K562 (cell line): ENCODE measurements around the gene LTBP4. TPM values are rescaled to one million over a fixed set of nuclear protein-coding genes. Genes with fewer than 3 reads are reported as not detected.

Experiments used
- ASH1L ChIP-seq: fragments of 450-650 bp; IDR thresholded peaks from 2 replicates; pipeline ENCODE4 v1.6.1; 2018; ENCODE audit warnings: borderline replicate concordance, mild to moderate bottlenecking, low read depth; ENCODE audit not compliant: partially characterized antibody
- DDX20 ChIP-seq: fragments of 450-650 bp; IDR thresholded peaks from 2 replicates; pipeline ENCODE4 v1.6.1; 2016; ENCODE audit warnings: missing genetic modification characterization, low read depth, mild to moderate bottlenecking, missing compliant biosample characterization, moderate library complexity
- DPF2 ChIP-seq: fragments of 450-650 bp; IDR thresholded peaks from 2 replicates; pipeline ENCODE4 v1.6.1; 2016
- FOXK1 ChIP-seq: sonication (generic); formaldehyde crosslinking; IDR thresholded peaks from 2 replicates; pipeline ENCODE4 v1.8.0; 2022; ENCODE audit warnings: missing genetic modification reagents, mild to moderate bottlenecking, borderline replicate concordance
- MTA2 ChIP-seq: fragments of 450-650 bp; IDR thresholded peaks from 2 replicates; pipeline ENCODE4 v1.6.1; 2016; ENCODE audit warnings: low read depth
- NCOA6 ChIP-seq: fragments of 450-650 bp; IDR thresholded peaks from 2 replicates; pipeline ENCODE4 v1.6.1; 2017; ENCODE audit warnings: mild to moderate bottlenecking
- NFYB ChIP-seq: IDR thresholded peaks from 2 replicates; pipeline ENCODE4 v1.6.1; 2011; ENCODE audit warnings: mild to moderate bottlenecking, moderate library complexity; ENCODE audit not compliant: insufficient read length; ENCODE audit errors: extremely low read depth
- RBM22 ChIP-seq: fragments of 200-400 bp; formaldehyde crosslinking; IDR thresholded peaks from 2 replicates; pipeline ENCODE4 v1.6.1; 2018; ENCODE audit warnings: low read length, low read depth; ENCODE audit not compliant: poor library complexity, severe bottlenecking
- RHOXF2B ChIP-seq: fragments of 250-450 bp; sonication (Bioruptor Pico); conservative IDR thresholded peaks from 2 replicates; pipeline ENCODE4 v1.5.1; 2021
- TRIM24 ChIP-seq, 2 experiments: fragments of 450-650 bp; IDR thresholded peaks; 2 replicates each; pipeline ENCODE4 v1.6.1; 2016
- ZBTB7A ChIP-seq: IDR thresholded peaks from 2 replicates; pipeline ENCODE4 v1.6.1; 2011; ENCODE audit warnings: low read depth, mild to moderate bottlenecking, low read length, moderate library complexity, borderline replicate concordance; ENCODE audit not compliant: control insufficient read depth
- polyA plus RNA-seq, 8 experiments: library from polyadenylated mRNA; depleted of rRNA in 4 of 8; stranded (reverse) in 5 of 8; unstranded in 3 of 8; fragments of >200 nt; fragmentation: Nextera tagmentation in 2 of 8; fragmentation: Illumina TruSeq in 1 of 8; extraction: Ambion mirVana in 2 of 8; extraction: Trizol in 1 of 8; gene quantifications; 2 replicates each; pipeline versions ENCODE4 v1.2.1 to v1.2.3, GENCODE V29; 2011 to 2014; ENCODE audit warnings: inconsistent platforms in 1 of 8, missing spikeins in 1 of 8
- total RNA-seq, 7 experiments: library from RNA; depleted of rRNA in 6 of 7; stranded (reverse); fragments of >200 nt in 6 of 7; fragmentation: Illumina TruSeq in 2 of 7; extraction: Trizol in 2 of 7; gene quantifications; 2 replicates each; pipeline versions ENCODE4 v1.2.1 to v1.2.3, GENCODE V29; 2011 to 2021; ENCODE audit warnings: low replicate concordance in 1 of 7
- TF ChIP-seq, protein P1 (sequence below): fragments of 450-650 bp; formaldehyde crosslinking; IDR thresholded peaks from 2 replicates; pipeline ENCODE4 v1.4.0; 2022; ENCODE audit warnings: missing genetic modification characterization
- TF ChIP-seq, protein P2 (sequence below): fragments of 450-650 bp; IDR thresholded peaks from 2 replicates; pipeline ENCODE4 v1.6.1; 2016; ENCODE audit warnings: low read depth
- TF ChIP-seq, protein P3 (sequence below): fragments of 450-650 bp; formaldehyde crosslinking; conservative IDR thresholded peaks from 2 replicates; pipeline ENCODE4 v1.4.0; 2022; ENCODE audit warnings: mild to moderate bottlenecking, missing genetic modification characterization
- TF ChIP-seq, protein P4 (sequence below): fragments of 450-650 bp; formaldehyde crosslinking; IDR thresholded peaks from 2 replicates; pipeline ENCODE4 v1.4.0; 2022; ENCODE audit warnings: missing genetic modification characterization

Gene LTBP4
- total and polyA plus RNA-seq, 9 of the 15 experiments (the other 6 are each of a cell fraction or from before 2014, with no cell fraction given) = 0.35 to 160 (median 31.6) TPM

DNA sequence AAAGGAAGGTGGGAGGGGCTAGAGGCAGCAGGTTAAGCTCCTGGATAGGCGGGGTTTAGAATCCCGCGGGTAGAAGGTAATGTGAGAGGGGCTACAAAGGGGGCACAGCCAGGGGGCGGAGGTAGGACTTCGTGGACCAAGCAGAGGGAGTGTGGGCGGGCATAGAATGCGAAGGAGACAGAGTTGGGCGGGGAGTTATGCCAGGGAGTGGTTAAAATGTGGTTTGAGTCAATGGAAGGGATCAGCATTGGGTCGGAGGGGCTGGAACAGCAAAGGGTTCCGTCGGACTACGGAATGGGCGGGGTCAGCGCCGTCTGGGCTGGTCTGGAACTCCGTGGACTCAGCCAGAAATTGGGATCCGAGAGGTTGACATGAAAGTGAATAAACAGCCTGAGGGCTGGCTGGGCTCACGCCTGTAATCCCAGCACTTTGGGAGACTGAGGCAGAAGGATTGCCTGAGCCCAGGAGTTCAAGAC is 3.0 kb downstream of the LTBP4 start (continued):
- TF ChIP-seq ASH1L (peak; percentile 5), TRIM24 (IDR thresholded peaks at IDR 0.05) (0 out of 4 replicates have a peak, but pooled peaks of 1 of the 2 experiments have one; percentile 26), NCOA6 (peak; percentile 78), NFYB (no peak), MTA2 (no peak), RBM22 (peak; percentile 6), ZBTB7A (peak; percentile 85), DPF2 (peak; percentile 29; the same call in 1 of the 2 replicates), FOXK1 (CRISPR knock-in tag) (no peak), RHOXF2B (CRISPR knock-in tag) (0 out of 2 replicates have a peak, but pooled peaks have one; percentile 30), DDX20 (no peak)
- TF ChIP-seq, protein P1, sequence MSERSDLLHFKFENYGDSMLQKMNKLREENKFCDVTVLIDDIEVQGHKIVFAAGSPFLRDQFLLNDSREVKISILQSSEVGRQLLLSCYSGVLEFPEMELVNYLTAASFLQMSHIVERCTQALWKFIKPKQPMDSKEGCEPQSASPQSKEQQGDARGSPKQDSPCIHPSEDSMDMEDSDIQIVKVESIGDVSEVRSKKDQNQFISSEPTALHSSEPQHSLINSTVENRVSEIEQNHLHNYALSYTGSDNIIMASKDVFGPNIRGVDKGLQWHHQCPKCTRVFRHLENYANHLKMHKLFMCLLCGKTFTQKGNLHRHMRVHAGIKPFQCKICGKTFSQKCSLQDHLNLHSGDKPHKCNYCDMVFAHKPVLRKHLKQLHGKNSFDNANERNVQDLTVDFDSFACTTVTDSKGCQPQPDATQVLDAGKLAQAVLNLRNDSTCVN = 0 out of 2 replicates have a peak, but pooled peaks have one; percentile 66
- TF ChIP-seq, protein P2, sequence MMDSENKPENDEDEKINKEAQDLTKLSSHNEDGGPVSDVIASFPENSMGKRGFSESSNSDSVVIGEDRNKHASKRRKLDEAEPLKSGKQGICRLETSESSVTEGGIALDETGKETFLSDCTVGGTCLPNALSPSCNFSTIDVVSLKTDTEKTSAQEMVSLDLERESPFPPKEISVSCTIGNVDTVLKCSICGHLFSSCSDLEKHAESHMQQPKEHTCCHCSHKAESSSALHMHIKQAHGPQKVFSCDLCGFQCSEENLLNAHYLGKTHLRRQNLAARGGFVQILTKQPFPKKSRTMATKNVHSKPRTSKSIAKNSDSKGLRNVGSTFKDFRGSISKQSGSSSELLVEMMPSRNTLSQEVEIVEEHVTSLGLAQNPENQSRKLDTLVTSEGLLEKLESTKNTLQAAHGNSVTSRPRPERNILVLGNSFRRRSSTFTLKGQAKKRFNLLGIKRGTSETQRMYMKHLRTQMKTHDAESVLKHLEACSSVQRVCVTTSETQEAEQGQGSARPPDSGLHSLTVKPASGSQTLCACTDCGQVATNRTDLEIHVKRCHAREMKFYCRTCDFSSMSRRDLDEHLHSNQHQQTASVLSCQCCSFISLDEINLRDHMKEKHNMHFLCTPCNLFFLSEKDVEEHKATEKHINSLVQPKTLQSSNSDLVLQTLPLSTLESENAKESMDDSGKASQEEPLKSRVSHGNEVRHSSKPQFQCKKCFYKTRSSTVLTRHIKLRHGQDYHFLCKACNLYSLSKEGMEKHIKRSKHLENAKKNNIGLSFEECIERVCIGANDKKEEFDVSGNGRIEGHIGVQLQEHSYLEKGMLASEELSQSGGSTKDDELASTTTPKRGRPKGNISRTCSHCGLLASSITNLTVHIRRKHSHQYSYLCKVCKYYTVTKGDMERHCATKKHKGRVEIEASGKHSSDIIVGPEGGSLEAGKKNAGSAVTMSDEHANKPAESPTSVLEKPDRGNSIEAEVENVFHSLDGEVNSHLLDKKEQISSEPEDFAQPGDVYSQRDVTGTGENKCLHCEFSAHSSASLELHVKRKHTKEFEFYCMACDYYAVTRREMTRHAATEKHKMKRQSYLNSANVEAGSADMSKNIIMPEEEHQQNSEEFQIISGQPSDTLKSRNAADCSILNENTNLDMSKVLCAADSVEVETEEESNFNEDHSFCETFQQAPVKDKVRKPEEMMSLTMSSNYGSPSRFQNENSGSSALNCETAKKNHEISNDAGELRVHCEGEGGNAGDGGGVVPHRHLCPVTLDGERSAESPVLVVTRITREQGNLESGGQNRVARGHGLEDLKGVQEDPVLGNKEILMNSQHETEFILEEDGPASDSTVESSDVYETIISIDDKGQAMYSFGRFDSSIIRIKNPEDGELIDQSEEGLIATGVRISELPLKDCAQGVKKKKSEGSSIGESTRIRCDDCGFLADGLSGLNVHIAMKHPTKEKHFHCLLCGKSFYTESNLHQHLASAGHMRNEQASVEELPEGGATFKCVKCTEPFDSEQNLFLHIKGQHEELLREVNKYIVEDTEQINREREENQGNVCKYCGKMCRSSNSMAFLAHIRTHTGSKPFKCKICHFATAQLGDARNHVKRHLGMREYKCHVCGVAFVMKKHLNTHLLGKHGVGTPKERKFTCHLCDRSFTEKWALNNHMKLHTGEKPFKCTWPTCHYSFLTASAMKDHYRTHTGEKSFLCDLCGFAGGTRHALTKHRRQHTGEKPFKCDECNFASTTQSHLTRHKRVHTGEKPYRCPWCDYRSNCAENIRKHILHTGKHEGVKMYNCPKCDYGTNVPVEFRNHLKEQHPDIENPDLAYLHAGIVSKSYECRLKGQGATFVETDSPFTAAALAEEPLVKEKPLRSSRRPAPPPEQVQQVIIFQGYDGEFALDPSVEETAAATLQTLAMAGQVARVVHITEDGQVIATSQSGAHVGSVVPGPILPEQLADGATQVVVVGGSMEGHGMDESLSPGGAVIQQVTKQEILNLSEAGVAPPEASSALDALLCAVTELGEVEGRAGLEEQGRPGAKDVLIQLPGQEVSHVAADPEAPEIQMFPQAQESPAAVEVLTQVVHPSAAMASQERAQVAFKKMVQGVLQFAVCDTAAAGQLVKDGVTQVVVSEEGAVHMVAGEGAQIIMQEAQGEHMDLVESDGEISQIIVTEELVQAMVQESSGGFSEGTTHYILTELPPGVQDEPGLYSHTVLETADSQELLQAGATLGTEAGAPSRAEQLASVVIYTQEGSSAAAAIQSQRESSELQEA = 0 out of 2 replicates have a peak, but pooled peaks have one; percentile 7
- TF ChIP-seq, protein P3, sequence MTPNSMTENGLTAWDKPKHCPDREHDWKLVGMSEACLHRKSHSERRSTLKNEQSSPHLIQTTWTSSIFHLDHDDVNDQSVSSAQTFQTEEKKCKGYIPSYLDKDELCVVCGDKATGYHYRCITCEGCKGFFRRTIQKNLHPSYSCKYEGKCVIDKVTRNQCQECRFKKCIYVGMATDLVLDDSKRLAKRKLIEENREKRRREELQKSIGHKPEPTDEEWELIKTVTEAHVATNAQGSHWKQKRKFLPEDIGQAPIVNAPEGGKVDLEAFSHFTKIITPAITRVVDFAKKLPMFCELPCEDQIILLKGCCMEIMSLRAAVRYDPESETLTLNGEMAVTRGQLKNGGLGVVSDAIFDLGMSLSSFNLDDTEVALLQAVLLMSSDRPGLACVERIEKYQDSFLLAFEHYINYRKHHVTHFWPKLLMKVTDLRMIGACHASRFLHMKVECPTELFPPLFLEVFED = peak; percentile 86
- TF ChIP-seq, protein P4, sequence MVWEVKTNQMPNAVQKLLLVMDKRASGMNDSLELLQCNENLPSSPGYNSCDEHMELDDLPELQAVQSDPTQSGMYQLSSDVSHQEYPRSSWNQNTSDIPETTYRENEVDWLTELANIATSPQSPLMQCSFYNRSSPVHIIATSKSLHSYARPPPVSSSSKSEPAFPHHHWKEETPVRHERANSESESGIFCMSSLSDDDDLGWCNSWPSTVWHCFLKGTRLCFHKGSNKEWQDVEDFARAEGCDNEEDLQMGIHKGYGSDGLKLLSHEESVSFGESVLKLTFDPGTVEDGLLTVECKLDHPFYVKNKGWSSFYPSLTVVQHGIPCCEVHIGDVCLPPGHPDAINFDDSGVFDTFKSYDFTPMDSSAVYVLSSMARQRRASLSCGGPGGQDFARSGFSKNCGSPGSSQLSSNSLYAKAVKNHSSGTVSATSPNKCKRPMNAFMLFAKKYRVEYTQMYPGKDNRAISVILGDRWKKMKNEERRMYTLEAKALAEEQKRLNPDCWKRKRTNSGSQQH (CRISPR knock-in tag) = 0 out of 2 replicates have a peak, but pooled peaks have one; percentile 12
